ENCODE measurements around the gene ANKRD55.
"Not testable (repeated sequence)": the region's sequence is repeated elsewhere in the genome, so short reads cannot be mapped to it uniquely, and the experiment has no call there.

GRCh38 chr5:56156585-56157190 is 76.4 kb downstream of the ANKRD55 start:
- not testable (repeated sequence) for TF ChIP-seq CTCF (conservative IDR thresholded peaks at IDR 0.05); EZH2 (IDR thresholded peaks at IDR 0.05; ENCODE audit: low read depth)

Measured in PC-9 (cell line).